ENCODE data around the gene RPN2.
A peak's percentile ranks its signal among the peaks of the same experiment; 100 is the strongest.

RPN2 gene

DNA sequence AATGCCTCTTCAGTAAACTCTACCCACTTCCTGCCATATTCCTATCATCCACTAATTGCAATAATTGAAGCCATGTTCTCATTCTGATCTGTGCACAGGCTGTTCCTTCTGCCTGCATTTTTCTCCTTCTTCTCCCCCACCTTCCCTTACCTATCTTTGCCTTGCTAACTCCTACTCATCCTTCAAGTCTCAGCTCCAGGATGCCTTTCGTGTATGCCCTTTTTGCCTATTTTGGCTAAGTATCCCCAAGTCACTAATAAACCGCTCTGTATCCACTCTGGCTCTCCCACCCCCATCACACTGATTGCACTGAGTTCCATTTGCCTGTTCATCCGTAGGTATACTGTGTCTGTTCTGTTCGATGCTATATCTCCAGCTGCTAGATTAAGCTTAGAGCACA lies 6.3 kb upstream of the RPN2 start:
- no peak for DNase-seq (ENCODE audit: low read depth)
- no peak overlapping the region for H3K4me3 ChIP-seq (ENCODE audit: control insufficient read depth, low read depth, low read length)
- TF ChIP-seq CTCF (conservative IDR thresholded peaks at IDR 0.05; ENCODE audit: control insufficient read depth, insufficient read depth, low read depth, low read length): no peak

- DNase-seq (ENCODE audit: low read depth): peak; percentile 79
- TF ChIP-seq CTCF (conservative IDR thresholded peaks at IDR 0.05; ENCODE audit: control insufficient read depth, insufficient read depth, low read depth, low read length): no peak
- peak overlapping the region; percentile 80 for H3K4me3 ChIP-seq (ENCODE audit: control insufficient read depth, low read depth, low read length)
Measured at GRCh38 chr20:37179683-37180524, 774 bp downstream of the RPN2 start.

- no peak for DNase-seq (ENCODE audit: low read depth)
- TF ChIP-seq CTCF (conservative IDR thresholded peaks at IDR 0.05; ENCODE audit: control insufficient read depth, insufficient read depth, low read depth, low read length): no peak
- no peak overlapping the region for H3K4me3 ChIP-seq (ENCODE audit: control insufficient read depth, low read depth, low read length)
Measured at GRCh38 chr20:37185686-37186085, 6.6 kb downstream of the RPN2 start.

DNA sequence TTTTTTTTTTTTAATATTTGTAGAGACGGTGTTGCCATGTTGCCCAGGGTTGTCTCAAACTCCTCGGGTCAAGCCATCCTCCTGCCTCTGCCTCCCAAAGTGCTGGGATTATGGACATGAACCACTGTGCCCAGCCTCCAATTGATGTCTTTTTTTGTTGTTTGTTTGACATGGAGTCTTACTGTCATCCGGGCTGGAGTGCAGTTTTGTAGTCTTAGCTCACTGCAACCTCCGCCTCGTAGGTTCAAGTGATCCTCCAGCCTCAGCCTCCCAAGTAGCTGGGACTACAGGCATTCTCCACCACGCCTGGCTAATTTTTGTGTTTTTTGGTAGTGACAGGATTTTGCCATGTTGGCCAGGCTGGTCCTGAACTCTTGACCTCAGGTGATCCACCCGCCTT lies 9.7 kb downstream of the RPN2 start:
- TF ChIP-seq CTCF (conservative IDR thresholded peaks at IDR 0.05; ENCODE audit: control insufficient read depth, insufficient read depth, low read depth, low read length): no peak
- no peak overlapping the region for H3K4me3 ChIP-seq (ENCODE audit: control insufficient read depth, low read depth, low read length)
- DNase-seq (ENCODE audit: low read depth): no peak

DNA sequence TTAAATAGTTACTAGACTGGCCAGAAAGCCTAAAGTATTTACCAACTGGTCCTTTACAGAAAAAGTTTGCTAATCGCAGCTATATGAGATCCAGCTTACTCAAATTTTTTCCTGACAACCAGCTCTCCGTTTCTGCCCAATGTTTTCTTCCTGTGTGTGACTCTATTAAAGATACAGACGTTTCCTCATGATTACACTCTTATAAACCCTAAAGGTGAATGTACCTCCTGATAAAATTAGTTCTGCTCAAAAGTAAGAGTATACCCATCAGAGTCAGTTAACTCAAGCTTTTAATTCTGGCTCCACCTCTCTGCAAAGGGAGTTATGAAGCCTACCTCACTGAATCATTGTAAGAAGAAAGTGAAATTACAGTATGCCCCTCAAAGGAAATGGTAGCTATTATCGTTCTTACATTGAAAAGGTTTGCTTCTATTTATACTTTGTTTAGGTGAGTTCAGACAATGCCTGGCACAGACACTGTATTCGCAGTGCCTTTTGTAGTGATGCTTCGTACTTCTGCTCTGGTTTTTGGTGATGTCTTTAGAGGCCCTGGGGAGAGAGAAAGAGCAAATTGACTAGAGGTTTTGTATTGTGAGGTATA lies 10.4 kb downstream of the RPN2 start:
- H3K4me3 ChIP-seq (ENCODE audit: control insufficient read depth, low read depth, low read length): no peak overlapping the region
- no peak for DNase-seq (ENCODE audit: low read depth)
- no peak for TF ChIP-seq CTCF (conservative IDR thresholded peaks at IDR 0.05; ENCODE audit: control insufficient read depth, insufficient read depth, low read depth, low read length)

DNA sequence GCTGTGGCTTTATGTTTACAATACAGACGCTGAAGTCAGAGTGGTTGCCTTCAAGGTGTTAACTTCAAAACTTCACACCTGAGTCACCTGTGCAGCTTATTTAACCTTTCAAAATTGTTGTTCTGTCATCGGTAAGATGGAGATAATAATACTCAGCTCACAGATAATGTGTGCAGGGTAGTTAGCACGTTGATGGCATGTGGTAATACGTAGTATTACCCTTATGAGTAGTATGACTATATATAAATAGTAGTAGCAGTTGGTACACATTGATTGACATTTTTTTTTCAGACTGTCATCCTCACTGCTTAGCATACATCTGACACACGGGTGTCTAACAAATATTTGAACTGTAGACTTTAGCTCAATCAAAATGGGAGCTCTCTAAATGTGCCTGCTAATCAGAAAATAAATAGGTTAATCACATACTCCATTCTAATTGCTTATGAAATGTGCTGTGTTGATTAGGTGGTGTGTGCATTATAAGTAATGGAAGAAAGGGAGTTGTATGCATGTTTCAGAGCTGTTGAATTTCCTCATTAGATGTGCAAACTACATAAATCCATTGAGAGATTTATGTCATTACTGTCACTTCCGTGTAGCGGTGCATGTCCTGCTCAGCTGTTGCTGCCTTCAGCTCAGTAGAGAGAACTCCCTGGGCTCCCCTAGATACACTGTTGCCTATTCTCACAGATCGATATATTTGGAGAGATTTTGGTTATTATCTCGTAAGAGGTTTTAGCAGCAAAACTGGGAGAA lies 11.4 kb downstream of the RPN2 start:
- no peak overlapping the region for H3K4me3 ChIP-seq (ENCODE audit: control insufficient read depth, low read depth, low read length)
- DNase-seq (ENCODE audit: low read depth): no peak
- no peak for TF ChIP-seq CTCF (conservative IDR thresholded peaks at IDR 0.05; ENCODE audit: control insufficient read depth, insufficient read depth, low read depth, low read length)
